Endothelial cell of umbilical vein (primary cell): ENCODE measurements around the gene MTARC2. TPM values are rescaled to one million over a fixed set of nuclear protein-coding genes. Genes with fewer than 3 reads are reported as not detected.

Source experiments
- BruUV-seq: library from RNA; stranded (reverse); fragments of 400-500 nt; replicated peaks from 2 replicates; lab custom pipeline; 2021; lab: Mats Ljungman, UMichigan
- CTCF ChIA-PET: fragments of 300-600, 350-600 bp; sonication (Branson Sonifier 250); formaldehyde crosslinking; loops from one replicate; lab custom pipeline; 2021; ENCODE audit warnings: antibody characterized with exemption, inconsistent platforms; lab: Charles Lee
- POLR2A ChIA-PET: fragments of 300-600, 350-600 bp; sonication (Branson Sonifier 250); formaldehyde crosslinking; loops from one replicate; lab custom pipeline; 2021; ENCODE audit warnings: antibody characterized with exemption, inconsistent platforms; lab: Charles Lee
- DNase-seq: peaks from one replicate; pipeline ENCODE4 v3.0.0-alpha.2; 2011; ENCODE audit warnings: low read depth, low spot score
- FAIRE-seq: peaks from 2 replicates; lab custom pipeline; 2011; peaks lifted over from hg19 to GRCh38; lab: Jason Lieb, UNC
- H2AFZ ChIP-seq: 2 replicates; pipeline ENCODE4 v1.6.0; 2012; ENCODE audit warnings: low read depth, low read length, control low read depth, inconsistent platforms
- H3K27ac ChIP-seq: 2 replicates; pipeline ENCODE4 v1.5.1; 2011; ENCODE audit warnings: low read depth, mild to moderate bottlenecking, control low read depth, low read length, moderate library complexity; ENCODE audit not compliant: insufficient read depth
- H3K27me3 ChIP-seq, 2 experiments: 2 replicates each; pipeline versions ENCODE4 v1.6.0 to v1.6.1; 2011; ENCODE audit warnings: low read length in 2 of 2, mixed read lengths in 1 of 2; ENCODE audit not compliant: control insufficient read depth in 2 of 2, insufficient read depth in 2 of 2
- H3K36me3 ChIP-seq, 2 experiments: 2 replicates in 1 of 2; 3 replicates in 1 of 2; pipeline ENCODE4 v1.5.1; 2011; ENCODE audit warnings: low read length in 2 of 2, mild to moderate bottlenecking in 1 of 2, moderate library complexity in 1 of 2; ENCODE audit not compliant: control insufficient read depth in 2 of 2, insufficient read depth in 2 of 2; ENCODE audit errors: extremely low read depth in 1 of 2
- H3K4me1 ChIP-seq: 3 replicates; pipeline ENCODE4 v1.5.1; 2011; ENCODE audit warnings: mild to moderate bottlenecking, low read length; ENCODE audit not compliant: control insufficient read depth, insufficient read depth; ENCODE audit errors: extremely low read depth
- H3K4me2 ChIP-seq: 2 replicates; pipeline ENCODE4 v1.6.1; 2011; ENCODE audit warnings: low read length, control low read depth, mixed read lengths; ENCODE audit not compliant: insufficient read depth
- H3K4me3 ChIP-seq, 3 experiments: fragments of 200-600 bp in 1 of 3; sonication (generic), shearing (Covaris generic) in 1 of 3; replicated peaks in 1 of 3; 2 replicates each; pipeline ENCODE4 v1.5.1; 2011 to 2016; ENCODE audit warnings: control low read depth in 3 of 3, low read length in 3 of 3, mild to moderate bottlenecking in 2 of 3, inconsistent platforms in 1 of 3, low read depth in 1 of 3, moderate library complexity in 1 of 3; ENCODE audit not compliant: insufficient read depth in 1 of 3
- H3K79me2 ChIP-seq: 2 replicates; pipeline ENCODE4 v1.6.0; 2012; ENCODE audit warnings: low read length, inconsistent platforms; ENCODE audit not compliant: control insufficient read depth, insufficient read depth
- H3K9ac ChIP-seq: replicated peaks from 2 replicates; pipeline ENCODE3; 2011; ENCODE audit warnings: low read length, control low read depth; ENCODE audit not compliant: insufficient read depth; ENCODE audit errors: extremely low read depth
- H3K9me1 ChIP-seq: replicated peaks from 3 replicates; pipeline ENCODE4 v1.6.0; 2011; ENCODE audit warnings: mild to moderate bottlenecking, low read length; ENCODE audit not compliant: control insufficient read depth, insufficient read depth; ENCODE audit errors: extremely low read depth
- H3K9me3 ChIP-seq: replicated peaks from 2 replicates; pipeline ENCODE4 v1.5.1; 2012; ENCODE audit warnings: low read length, inconsistent platforms; ENCODE audit not compliant: control insufficient read depth, insufficient read depth
- H4K20me1 ChIP-seq: replicated peaks from 2 replicates; pipeline ENCODE3; 2011; ENCODE audit warnings: mild to moderate bottlenecking, low read length; ENCODE audit not compliant: control insufficient read depth, insufficient read depth; ENCODE audit errors: extremely low read depth
- EZH2 ChIP-seq: IDR thresholded peaks from 2 replicates; pipeline ENCODE4 v1.6.1; 2012; ENCODE audit warnings: borderline replicate concordance, low read depth, mild to moderate bottlenecking, moderate library complexity, low read length, inconsistent platforms; ENCODE audit not compliant: severe bottlenecking
- FOS ChIP-seq: IDR thresholded peaks from 2 replicates; pipeline ENCODE4 v1.6.1; 2011; ENCODE audit warnings: mild to moderate bottlenecking, low read length, moderate library complexity, borderline replicate concordance; ENCODE audit not compliant: insufficient read depth
- GATA2 ChIP-seq: IDR thresholded peaks from 2 replicates; pipeline ENCODE4 v1.7.0; 2011; ENCODE audit warnings: low read depth, mild to moderate bottlenecking, moderate library complexity, mixed read lengths, low read length; ENCODE audit not compliant: insufficient read length, insufficient read depth
- JUN ChIP-seq: IDR thresholded peaks from 2 replicates; pipeline ENCODE4 v1.6.1; 2011; ENCODE audit warnings: borderline replicate concordance, low read depth; ENCODE audit not compliant: insufficient read length, insufficient read depth
- MAX ChIP-seq: IDR thresholded peaks from 2 replicates; pipeline ENCODE4 v1.6.1; 2011; ENCODE audit not compliant: insufficient read depth, insufficient read length
- MYC ChIP-seq: IDR thresholded peaks from one replicate; pipeline ENCODE4 v1.6.1; 2011; ENCODE audit warnings: mild to moderate bottlenecking, low read depth, low read length
- POLR2A ChIP-seq: IDR thresholded peaks from 2 replicates; pipeline ENCODE4 v1.6.1; 2012; ENCODE audit warnings: low read depth, mild to moderate bottlenecking, control low read depth, low read length
- POLR2AphosphoS5 ChIP-seq: IDR thresholded peaks from 2 replicates; pipeline ENCODE4 v1.6.1; 2012; ENCODE audit warnings: low read depth, mild to moderate bottlenecking, control low read depth, low read length, moderate library complexity; ENCODE audit not compliant: insufficient read depth
- dilution Hi-C: fragments of 300-500 bp; cut with MboI; formaldehyde crosslinking; loops from one replicate; pipeline ENCODE4 v1.15.0; 2019; ENCODE audit warnings: low sequenced_read_pairs; ENCODE audit not compliant: extremely low pct_ligation_motif_present
- intact Hi-C: fragments of 100-400 bp; cut with micrococcal nuclease; formaldehyde crosslinking; loops from one replicate; pipeline ENCODE4 v1.10.0; 2022
- polyA plus RNA-seq, 4 experiments: library from polyadenylated mRNA; depleted of rRNA in 3 of 4; stranded (reverse) in 3 of 4; unstranded in 1 of 4; fragments of >200 nt; gene quantifications; 2 replicates each; pipeline versions ENCODE4 v1.2.1 to v1.2.3, GENCODE V29; 2011 to 2012; ENCODE audit warnings: missing spikeins in 1 of 4
- total RNA-seq: library from RNA; stranded (reverse); gene quantifications from 2 replicates; pipeline ENCODE4 v1.2.3, GENCODE V29; 2021
- TF ChIP-seq, protein P1 (sequence below), 2 donors: IDR thresholded peaks; 1 replicate in 1 of 2; 2 replicates in 1 of 2; pipeline ENCODE4 v1.5.1; 2011; ENCODE audit warnings: low read length in 2 of 2, mild to moderate bottlenecking in 2 of 2, moderate library complexity in 2 of 2, control low read depth in 1 of 2, inconsistent platforms in 1 of 2, low read depth in 1 of 2; ENCODE audit not compliant: insufficient read depth in 1 of 2; ENCODE audit errors: extremely low read depth in 1 of 2

The MTARC2 gene
- total and polyA plus RNA-seq, 2 donors (not counting 3 experiments of a cell fraction or from before 2014, with no cell fraction given): 9.8 to 14.1 TPM

- intact Hi-C loops: no loop called here
These were observed 43.2 kb downstream of the MTARC2 start for GRCh38 chr1:220791285-220791684.

More at GRCh38 chr1:220791285-220791684, 43.2 kb downstream of the MTARC2 start:
- H2AFZ ChIP-seq: no peak overlapping the region
- no TSS peak for BruUV-seq
- H3K36me3 ChIP-seq: no peaks in the 10 kb centered on the region
- peaks cover 10% of the 10 kb centered on the region for H3K4me1 ChIP-seq
- no peak overlapping the region for H3K4me3 ChIP-seq
- no peaks in the 10 kb centered on the region for H3K9me3 ChIP-seq
- no peak overlapping the region for H3K27ac ChIP-seq
- DNase-seq (peak; percentile 27), FAIRE-seq (peak; percentile 44)
- H3K9me1 ChIP-seq: no peaks in the 10 kb centered on the region
- ChIA-PET POLR2A (no interaction called here), CTCF (interaction anchor here (0.7 to 7.3 kb wide), 3 partner anchors 15 to 573 kb away, joined by 3 to 66 read pairs (median 3); no protein-coding TSS in a partner anchor)
- no peak overlapping the region for H3K9ac ChIP-seq
- dilution Hi-C loops: no loop called here
- H4K20me1 ChIP-seq: no peaks in the 10 kb centered on the region
- no peaks in the 10 kb centered on the region for H3K27me3 ChIP-seq
- H3K79me2 ChIP-seq: no peaks in the 10 kb centered on the region
- TF ChIP-seq, protein P1, sequence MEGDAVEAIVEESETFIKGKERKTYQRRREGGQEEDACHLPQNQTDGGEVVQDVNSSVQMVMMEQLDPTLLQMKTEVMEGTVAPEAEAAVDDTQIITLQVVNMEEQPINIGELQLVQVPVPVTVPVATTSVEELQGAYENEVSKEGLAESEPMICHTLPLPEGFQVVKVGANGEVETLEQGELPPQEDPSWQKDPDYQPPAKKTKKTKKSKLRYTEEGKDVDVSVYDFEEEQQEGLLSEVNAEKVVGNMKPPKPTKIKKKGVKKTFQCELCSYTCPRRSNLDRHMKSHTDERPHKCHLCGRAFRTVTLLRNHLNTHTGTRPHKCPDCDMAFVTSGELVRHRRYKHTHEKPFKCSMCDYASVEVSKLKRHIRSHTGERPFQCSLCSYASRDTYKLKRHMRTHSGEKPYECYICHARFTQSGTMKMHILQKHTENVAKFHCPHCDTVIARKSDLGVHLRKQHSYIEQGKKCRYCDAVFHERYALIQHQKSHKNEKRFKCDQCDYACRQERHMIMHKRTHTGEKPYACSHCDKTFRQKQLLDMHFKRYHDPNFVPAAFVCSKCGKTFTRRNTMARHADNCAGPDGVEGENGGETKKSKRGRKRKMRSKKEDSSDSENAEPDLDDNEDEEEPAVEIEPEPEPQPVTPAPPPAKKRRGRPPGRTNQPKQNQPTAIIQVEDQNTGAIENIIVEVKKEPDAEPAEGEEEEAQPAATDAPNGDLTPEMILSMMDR (IDR thresholded peaks at IDR 0.05; ENCODE audit: extremely low read depth in 1 of 2, insufficient read depth in 1 of 2, low read depth in 1 of 2, low read length in 2 of 2): no peak
- TF ChIP-seq POLR2A (no peak), EZH2 (no peak), POLR2AphosphoS5 (no peak), JUN (no peak), FOS (no peak), MYC (no peak), GATA2 (no peak), MAX (no peak)
- H3K4me2 ChIP-seq: no peak overlapping the region
